Mucosa of stomach (tissue), 1 donor: ENCODE results near the gene LLGL2.
A peak's percentile ranks its signal among the peaks of the same experiment; 100 is the strongest.

Source experiments
- H3K27me3 ChIP-seq: one replicate; pipeline ENCODE4 v1.7.0; 2013; ENCODE audit warnings: mild to moderate bottlenecking, low read length; ENCODE audit not compliant: control insufficient read depth, insufficient read depth
- H3K36me3 ChIP-seq: one replicate; pipeline ENCODE4 v1.7.0; 2013; ENCODE audit warnings: low read length; ENCODE audit not compliant: control insufficient read depth, insufficient read depth
- H3K4me1 ChIP-seq: one replicate; pipeline ENCODE4 v1.7.0; 2013; ENCODE audit warnings: mild to moderate bottlenecking, low read length; ENCODE audit not compliant: control insufficient read depth, insufficient read depth
- H3K4me3 ChIP-seq: one replicate; pipeline ENCODE4 v1.7.0; 2013; ENCODE audit warnings: low read length
- H3K9ac ChIP-seq: one replicate; pipeline ENCODE4 v1.7.0; 2013; ENCODE audit warnings: mild to moderate bottlenecking, low read length, moderate library complexity
- H3K9me3 ChIP-seq: one replicate; pipeline ENCODE4 v1.7.0; 2013; ENCODE audit warnings: mild to moderate bottlenecking, low read length, moderate library complexity; ENCODE audit not compliant: control insufficient read depth
- donor health status: Pancreatic carcinoma.

LLGL2 gene

GRCh38 chr17:75504347-75505151 lies 20.9 kb upstream of the LLGL2 start:
- no peak overlapping the region for H3K4me3 ChIP-seq
- no peak overlapping the region for H3K9ac ChIP-seq
- H3K9me3 ChIP-seq = no peaks in the 10 kb centered on the region
- H3K4me1 ChIP-seq = peaks cover 14% of the 10 kb centered on the region
- peaks cover 9% of the 10 kb centered on the region for H3K36me3 ChIP-seq
- no peaks in the 10 kb centered on the region for H3K27me3 ChIP-seq

- Histone ChIP-seq H3K4me3 (no peak overlapping the region), H3K36me3 (peaks cover 9% of the 10 kb centered on the region), H3K9me3 (no peaks in the 10 kb centered on the region), H3K9ac (no peak overlapping the region), H3K4me1 (peaks cover 16% of the 10 kb centered on the region), H3K27me3 (no peaks in the 10 kb centered on the region)
Measured at GRCh38 chr17:75505152-75505409, 20.4 kb upstream of the LLGL2 start.

DNA sequence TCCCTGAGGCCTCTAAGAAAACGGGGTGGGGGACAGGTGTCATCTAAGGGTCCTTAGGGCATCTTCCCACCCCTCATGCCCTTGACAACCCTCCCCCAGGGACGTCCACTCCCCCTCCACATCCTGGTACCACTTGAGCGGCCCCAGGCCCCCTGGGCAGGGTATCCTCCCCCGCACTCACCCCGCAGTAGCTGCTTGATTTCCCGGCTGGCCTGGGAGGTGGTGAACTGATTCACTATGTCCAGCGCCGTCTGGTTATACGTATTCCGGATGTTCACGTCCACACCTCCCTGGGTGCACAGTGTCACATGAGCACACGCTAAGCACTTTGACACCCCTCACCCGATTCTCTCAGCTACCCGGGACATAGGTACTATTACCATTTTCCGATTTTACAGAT lies 19.9 kb upstream of the LLGL2 start:
- H3K4me3 ChIP-seq = no peak overlapping the region
- H3K4me1 ChIP-seq = peaks cover 21% of the 10 kb centered on the region
- H3K36me3 ChIP-seq = peaks cover 9% of the 10 kb centered on the region
- H3K27me3 ChIP-seq = no peaks in the 10 kb centered on the region
- H3K9me3 ChIP-seq = no peaks in the 10 kb centered on the region
- H3K9ac ChIP-seq = no peak overlapping the region

GRCh38 chr17:75506134-75506533 lies 19.4 kb upstream of the LLGL2 start:
- Histone ChIP-seq H3K36me3 (peaks cover 9% of the 10 kb centered on the region), H3K27me3 (no peaks in the 10 kb centered on the region), H3K9me3 (no peaks in the 10 kb centered on the region), H3K4me3 (no peak overlapping the region), H3K9ac (no peak overlapping the region), H3K4me1 (peaks cover 25% of the 10 kb centered on the region)

- Histone ChIP-seq H3K4me1 (peaks cover 32% of the 10 kb centered on the region), H3K9me3 (no peaks in the 10 kb centered on the region), H3K36me3 (peaks cover 9% of the 10 kb centered on the region), H3K9ac (no peak overlapping the region), H3K4me3 (no peak overlapping the region), H3K27me3 (no peaks in the 10 kb centered on the region)
Measured at GRCh38 chr17:75506888-75507287, 18.6 kb upstream of the LLGL2 start.

- Histone ChIP-seq H3K36me3 (peaks cover 9% of the 10 kb centered on the region), H3K9me3 (no peaks in the 10 kb centered on the region), H3K27me3 (no peaks in the 10 kb centered on the region), H3K4me1 (peaks cover 44% of the 10 kb centered on the region), H3K9ac (peak overlapping the region; percentile 39), H3K4me3 (no peak overlapping the region)
Measured at GRCh38 chr17:75507733-75508719, 17.5 kb upstream of the LLGL2 start.

GRCh38 chr17:75508931-75509361 lies 16.6 kb upstream of the LLGL2 start:
- Histone ChIP-seq H3K9ac (peak overlapping the region; percentile 39), H3K36me3 (peaks cover 9% of the 10 kb centered on the region), H3K27me3 (no peaks in the 10 kb centered on the region)

GRCh38 chr17:75509528-75510258 lies 15.8 kb upstream of the LLGL2 start:
- Histone ChIP-seq H3K4me3 (no peak overlapping the region), H3K36me3 (peaks cover 9% of the 10 kb centered on the region), H3K27me3 (no peaks in the 10 kb centered on the region), H3K4me1 (peaks cover 53% of the 10 kb centered on the region), H3K9me3 (no peaks in the 10 kb centered on the region), H3K9ac (no peak overlapping the region)

More at GRCh38 chr17:75508931-75509361, 16.6 kb upstream of the LLGL2 start:
- H3K4me3 ChIP-seq = no peak overlapping the region
- H3K9me3 ChIP-seq = no peaks in the 10 kb centered on the region
- peaks cover 53% of the 10 kb centered on the region for H3K4me1 ChIP-seq

- peaks cover 9% of the 10 kb centered on the region for H3K36me3 ChIP-seq
- no peaks in the 10 kb centered on the region for H3K27me3 ChIP-seq
- H3K9me3 ChIP-seq = no peaks in the 10 kb centered on the region
- peaks cover 53% of the 10 kb centered on the region for H3K4me1 ChIP-seq
- peak overlapping the region; percentile 1 for H3K4me3 ChIP-seq
- H3K9ac ChIP-seq = peak overlapping the region; percentile 49
Measured at GRCh38 chr17:75511270-75511609, 14.3 kb upstream of the LLGL2 start.

- Histone ChIP-seq H3K4me3 (peak overlapping the region; percentile 1), H3K4me1 (peaks cover 53% of the 10 kb centered on the region), H3K9ac (peak overlapping the region; percentile 49), H3K36me3 (peaks cover 9% of the 10 kb centered on the region), H3K9me3 (no peaks in the 10 kb centered on the region), H3K27me3 (no peaks in the 10 kb centered on the region)
Measured at GRCh38 chr17:75511610-75512575, 13.6 kb upstream of the LLGL2 start.
